Activated gamma-delta T cell treated with Interleukin-2 at 50 U/mL for 16 hours (primary cell): ENCODE data around the gene PKP3.
"Not testable (repeated sequence)": the region's sequence is repeated elsewhere in the genome, so short reads cannot be mapped to it uniquely, and the experiment has no call there.

ENCODE experiments used
- DNase-seq: peaks from one replicate; pipeline ENCODE4 v3.0.0-alpha.2; 2020

Gene PKP3

GRCh38 chr11:394034-394857 is at the start of gene PKP3:
Gene PKP3, plus strand, starts transcription at chr11:394209. Its CDS starts 84 bp downstream, at chr11:394293.
- DNase-seq: no peak

- no peak for DNase-seq
Observed at GRCh38 chr11:344836-345578, 49.0 kb upstream of the PKP3 start.

GRCh38 chr11:346529-346928 is 47.5 kb upstream of the PKP3 start:
- DNase-seq: no peak

- DNase-seq: not testable (repeated sequence)
Observed at GRCh38 chr11:349270-349954, 44.6 kb upstream of the PKP3 start.

GRCh38 chr11:350033-350722 is 43.8 kb upstream of the PKP3 start:
- DNase-seq: not testable (repeated sequence)

- no peak for DNase-seq
Observed at GRCh38 chr11:350723-351255, 43.2 kb upstream of the PKP3 start.

- no peak for DNase-seq
Observed at GRCh38 chr11:351411-351810, 42.6 kb upstream of the PKP3 start.

GRCh38 chr11:352456-353031 is 41.5 kb upstream of the PKP3 start:
- no peak for DNase-seq

- DNase-seq: no peak
Observed at GRCh38 chr11:353179-353873, 40.7 kb upstream of the PKP3 start.

GRCh38 chr11:355581-356458 is 38.2 kb upstream of the PKP3 start:
- DNase-seq: peak; percentile 84

- DNase-seq: no peak
Observed at GRCh38 chr11:356610-357009, 37.4 kb upstream of the PKP3 start.

GRCh38 chr11:357582-357981 is 36.4 kb upstream of the PKP3 start:
- DNase-seq: no peak

- DNase-seq: no peak
Observed at GRCh38 chr11:358129-358800, 35.7 kb upstream of the PKP3 start.

GRCh38 chr11:359181-359714 is 34.8 kb upstream of the PKP3 start:
- peak; percentile 35 for DNase-seq

GRCh38 chr11:360326-361280 is 33.4 kb upstream of the PKP3 start:
- no peak for DNase-seq

GRCh38 chr11:362642-363442 is 31.2 kb upstream of the PKP3 start:
- DNase-seq: no peak

GRCh38 chr11:363443-363805 is 30.6 kb upstream of the PKP3 start:
- not testable (repeated sequence) for DNase-seq
